Measurements from ENCODE around the gene AMPH. TPM values are rescaled to one million over a fixed set of nuclear protein-coding genes. Genes with fewer than 3 reads are reported as not detected.

The AMPH gene
- total RNA-seq, 1 donor from 2014 or later: 32.4 TPM

GRCh38 chr7:38518541-38518940 is 112.6 kb downstream of the AMPH start:
- TF ChIP-seq, protein P1, sequence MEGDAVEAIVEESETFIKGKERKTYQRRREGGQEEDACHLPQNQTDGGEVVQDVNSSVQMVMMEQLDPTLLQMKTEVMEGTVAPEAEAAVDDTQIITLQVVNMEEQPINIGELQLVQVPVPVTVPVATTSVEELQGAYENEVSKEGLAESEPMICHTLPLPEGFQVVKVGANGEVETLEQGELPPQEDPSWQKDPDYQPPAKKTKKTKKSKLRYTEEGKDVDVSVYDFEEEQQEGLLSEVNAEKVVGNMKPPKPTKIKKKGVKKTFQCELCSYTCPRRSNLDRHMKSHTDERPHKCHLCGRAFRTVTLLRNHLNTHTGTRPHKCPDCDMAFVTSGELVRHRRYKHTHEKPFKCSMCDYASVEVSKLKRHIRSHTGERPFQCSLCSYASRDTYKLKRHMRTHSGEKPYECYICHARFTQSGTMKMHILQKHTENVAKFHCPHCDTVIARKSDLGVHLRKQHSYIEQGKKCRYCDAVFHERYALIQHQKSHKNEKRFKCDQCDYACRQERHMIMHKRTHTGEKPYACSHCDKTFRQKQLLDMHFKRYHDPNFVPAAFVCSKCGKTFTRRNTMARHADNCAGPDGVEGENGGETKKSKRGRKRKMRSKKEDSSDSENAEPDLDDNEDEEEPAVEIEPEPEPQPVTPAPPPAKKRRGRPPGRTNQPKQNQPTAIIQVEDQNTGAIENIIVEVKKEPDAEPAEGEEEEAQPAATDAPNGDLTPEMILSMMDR (conservative IDR thresholded peaks at IDR 0.05): no peak
- H3K27ac Mint-ChIP-seq (ENCODE audit: unreplicated experiment): no peak overlapping the region
- H3K27me3 Mint-ChIP-seq (ENCODE audit: low read depth): peaks cover 28% of the 10 kb centered on the region
- peaks cover 7% of the 10 kb centered on the region for H3K36me3 Mint-ChIP-seq (ENCODE audit: low read depth)
- no peak for DNase-seq (ENCODE audit: low read depth, low spot score)
- peaks cover 2% of the 10 kb centered on the region for H3K9me3 Mint-ChIP-seq
- no peak overlapping the region for H3K4me3 Mint-ChIP-seq
- H3K4me1 Mint-ChIP-seq: peaks cover 7% of the 10 kb centered on the region

GRCh38 chr7:38512704-38513103 is 118.5 kb downstream of the AMPH start:
- TF ChIP-seq, protein P1 (conservative IDR thresholded peaks at IDR 0.05): no peak
- DNase-seq (ENCODE audit: low read depth, low spot score): no peak
- peaks cover 7% of the 10 kb centered on the region for H3K36me3 Mint-ChIP-seq (ENCODE audit: low read depth)
- H3K4me3 Mint-ChIP-seq: no peak overlapping the region
- H3K4me1 Mint-ChIP-seq: peaks cover 7% of the 10 kb centered on the region
- no peak overlapping the region for H3K27ac Mint-ChIP-seq (ENCODE audit: unreplicated experiment)
- H3K9me3 Mint-ChIP-seq: peaks cover 2% of the 10 kb centered on the region
- H3K27me3 Mint-ChIP-seq (ENCODE audit: low read depth): peaks cover 40% of the 10 kb centered on the region

GRCh38 chr7:38512291-38512690 is 118.9 kb downstream of the AMPH start:
- H3K4me3 Mint-ChIP-seq: no peak overlapping the region
- H3K36me3 Mint-ChIP-seq (ENCODE audit: low read depth): peaks cover 4% of the 10 kb centered on the region
- DNase-seq (ENCODE audit: low read depth, low spot score): no peak
- H3K4me1 Mint-ChIP-seq: peaks cover 7% of the 10 kb centered on the region
- peaks cover under 1% of the 10 kb centered on the region for H3K9me3 Mint-ChIP-seq
- no peak overlapping the region for H3K27ac Mint-ChIP-seq (ENCODE audit: unreplicated experiment)
- TF ChIP-seq, protein P1 (conservative IDR thresholded peaks at IDR 0.05): no peak
- peaks cover 40% of the 10 kb centered on the region for H3K27me3 Mint-ChIP-seq (ENCODE audit: low read depth)

DNA sequence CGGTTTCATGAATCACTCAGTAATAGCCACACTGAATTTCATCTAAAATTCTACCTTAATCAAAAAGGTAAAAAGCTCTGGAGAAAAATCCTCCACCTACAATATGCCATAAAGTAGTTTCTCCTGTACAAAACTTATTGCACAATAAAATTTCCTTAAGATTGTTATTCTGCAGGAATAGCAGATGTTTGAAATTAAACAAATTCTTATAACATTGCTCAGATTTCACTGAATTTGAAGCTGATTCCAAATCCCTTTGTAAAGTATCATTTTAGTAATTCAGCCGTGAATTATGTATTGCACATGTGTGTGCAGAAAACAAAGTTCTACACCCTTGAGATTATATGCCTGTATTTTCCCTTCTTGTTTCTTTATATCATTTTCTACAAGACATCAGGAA is 123.8 kb downstream of the AMPH start:
- Mint-ChIP-seq H3K4me3 (no peak overlapping the region), H3K27ac (ENCODE audit: unreplicated experiment) (no peak overlapping the region), H3K36me3 (ENCODE audit: low read depth) (no peaks in the 10 kb centered on the region), H3K27me3 (ENCODE audit: low read depth) (peaks cover 43% of the 10 kb centered on the region), H3K4me1 (no peaks in the 10 kb centered on the region), H3K9me3 (no peaks in the 10 kb centered on the region)
- DNase-seq (ENCODE audit: low read depth, low spot score): no peak
- TF ChIP-seq, protein P1 (conservative IDR thresholded peaks at IDR 0.05): no peak

- no peaks in the 10 kb centered on the region for H3K9me3 Mint-ChIP-seq
- H3K4me3 Mint-ChIP-seq: no peak overlapping the region
- TF ChIP-seq, protein P1 (conservative IDR thresholded peaks at IDR 0.05): no peak
- no peaks in the 10 kb centered on the region for H3K36me3 Mint-ChIP-seq (ENCODE audit: low read depth)
- no peaks in the 10 kb centered on the region for H3K4me1 Mint-ChIP-seq
- DNase-seq (ENCODE audit: low read depth, low spot score): no peak
- H3K27ac Mint-ChIP-seq (ENCODE audit: unreplicated experiment): no peak overlapping the region
- H3K27me3 Mint-ChIP-seq (ENCODE audit: low read depth): peaks cover 43% of the 10 kb centered on the region
Observed at GRCh38 chr7:38506756-38507155, 124.4 kb downstream of the AMPH start.

GRCh38 chr7:38506004-38506403 is 125.2 kb downstream of the AMPH start:
- Mint-ChIP-seq H3K9me3 (no peaks in the 10 kb centered on the region), H3K27ac (ENCODE audit: unreplicated experiment) (no peak overlapping the region), H3K27me3 (ENCODE audit: low read depth) (peaks cover 43% of the 10 kb centered on the region), H3K4me1 (no peaks in the 10 kb centered on the region), H3K36me3 (ENCODE audit: low read depth) (no peaks in the 10 kb centered on the region), H3K4me3 (no peak overlapping the region)
- TF ChIP-seq, protein P1 (conservative IDR thresholded peaks at IDR 0.05): no peak
- DNase-seq (ENCODE audit: low read depth, low spot score): no peak

All from neural crest cell (in vitro differentiated cells).